T-cell (primary cell): ENCODE results near the gene CLIC4. TPM values are rescaled to one million over a fixed set of nuclear protein-coding genes. Genes with fewer than 3 reads are reported as not detected.

Experiments
- ATAC-seq, 4 experiments: fragments of 200-7000 bp in 3 of 4; fragments of 150-1000 bp in 1 of 4; cut with Tn5 transposase; replicated peaks in 1 of 4; 1 replicate in 3 of 4; 2 replicates in 1 of 4; pipeline ENCODE4 v1.10.0; 2021; ENCODE audit warnings: moderate library complexity in 3 of 4, mild to moderate bottlenecking in 2 of 4, moderate number of reproducible peaks in 1 of 4
- CTCF ChIA-PET, 2 donors: fragments of 300-600 bp; sonication (Branson Sonifier 250); formaldehyde crosslinking; loops; one replicate each; lab custom pipeline; 2022; ENCODE audit warnings: antibody characterized with exemption in 2 of 2; lab: Charles Lee
- POLR2A ChIA-PET, 2 donors: fragments of 300-600 bp; sonication (Branson Sonifier 250); formaldehyde crosslinking; loops; one replicate each; lab custom pipeline; 2022; ENCODE audit warnings: antibody characterized with exemption in 2 of 2; lab: Charles Lee
- DNase-seq, 35 experiments: peaks; one replicate each; pipeline versions ENCODE4 v3.0.0 to v3.0.0-alpha.2; 2013 to 2023
- H3K27ac ChIP-seq: one replicate; pipeline ENCODE4 v1.5.1; 2013; ENCODE audit warnings: low read length
- H3K27me3 ChIP-seq, 2 experiments: replicated peaks in 1 of 2; 1 replicate in 1 of 2; 2 replicates in 1 of 2; pipeline versions ENCODE4 v1.6.1 to v1.7.0; 2013; ENCODE audit warnings: low read length in 1 of 2, mixed read lengths in 1 of 2; ENCODE audit not compliant: control insufficient read depth in 2 of 2, insufficient read depth in 2 of 2; ENCODE audit errors: extremely low read depth in 1 of 2
- H3K36me3 ChIP-seq, 2 donors: 1 replicate in 1 of 2; 2 replicates in 1 of 2; pipeline versions ENCODE4 v1.6.1 to v1.7.0; 2013; ENCODE audit warnings: low read length in 1 of 2; ENCODE audit not compliant: control insufficient read depth in 2 of 2, insufficient read depth in 1 of 2; ENCODE audit errors: extremely low read depth in 1 of 2
- H3K4me1 ChIP-seq, 2 experiments: 1 replicate in 1 of 2; 2 replicates in 1 of 2; pipeline versions ENCODE4 v1.6.1 to v1.7.0; 2013; ENCODE audit warnings: low read length in 2 of 2, mixed read lengths in 1 of 2; ENCODE audit not compliant: insufficient read depth in 2 of 2, control insufficient read depth in 1 of 2; ENCODE audit errors: extremely low read depth in 1 of 2
- H3K4me3 ChIP-seq, 2 donors: 1 replicate in 1 of 2; 2 replicates in 1 of 2; pipeline versions ENCODE4 v1.5.1 to v1.7.0; 2013; ENCODE audit warnings: mild to moderate bottlenecking in 2 of 2, low read length in 1 of 2, moderate library complexity in 1 of 2; ENCODE audit not compliant: control insufficient read depth in 1 of 2; ENCODE audit errors: extremely low read depth in 1 of 2
- H3K9me3 ChIP-seq: 2 replicates; pipeline ENCODE4 v1.7.0; 2013
- H3K27ac Mint-ChIP-seq, 2 donors: one replicate each; pipeline ENCODE4 v1.8.0; 2020 to 2021; ENCODE audit warnings: mild to moderate bottlenecking in 2 of 2, mixed read lengths in 2 of 2
- H3K27me3 Mint-ChIP-seq, 2 donors: one replicate each; pipeline ENCODE4 v1.8.0; 2021 to 2022; ENCODE audit warnings: mixed read lengths in 2 of 2
- H3K36me3 Mint-ChIP-seq: one replicate; pipeline ENCODE4 v1.8.0; 2021; ENCODE audit warnings: mixed read lengths
- H3K4me1 Mint-ChIP-seq, 3 donors: one replicate each; pipeline ENCODE4 v1.8.0; 2020 to 2022; ENCODE audit warnings: mixed read lengths in 3 of 3, mild to moderate bottlenecking in 1 of 3
- H3K4me3 Mint-ChIP-seq, 3 donors: one replicate each; pipeline ENCODE4 v1.8.0; 2020 to 2022; ENCODE audit warnings: mild to moderate bottlenecking in 3 of 3, mixed read lengths in 3 of 3, moderate library complexity in 3 of 3
- H3K9me3 Mint-ChIP-seq, 3 donors: one replicate each; pipeline ENCODE4 v1.8.0; 2020 to 2022; ENCODE audit warnings: mixed read lengths in 3 of 3
- WGBS: methylation state at CpG from one replicate; pipeline ENCODE4 v1.1.5; 2013; ENCODE audit warnings: missing lambda C conversion rate; ENCODE audit not compliant: insufficient coverage; 5-methylcytosine and 5-hydroxymethylcytosine counted together
- total RNA-seq, 35 experiments: library from RNA in 6 of 35; stranded (reverse) in 6 of 35; fragments of 120-200 nt in 1 of 35; gene quantifications; one replicate each; pipeline versions ENCODE4 v1.2.1 to v1.2.4 and lab custom pipeline; 2013 to 2026

The CLIC4 gene
- total RNA-seq, 5 donors from 2014 or later (not counting 1 experiment from before 2014, with no cell fraction given) = 0.75 to 9.1 (median 5.5) TPM

- H3K4me3 ChIP-seq = no peak overlapping the region
- ChIA-PET POLR2A (interaction anchor here in 1 of 2 donors (0.6 kb wide), 1 partner anchor 308 kb away, joined by 3 read pairs; no protein-coding TSS in a partner anchor), CTCF (interaction anchor here in 1 of 2 donors (0.6 to 1.2 kb wide), 2 partner anchors 35 to 51 kb away, joined by 3 read pairs; no protein-coding TSS in a partner anchor)
- Mint-ChIP-seq H3K27ac (no peak overlapping the region), H3K9me3 (no peaks in the 10 kb centered on the region), H3K4me1 (peaks cover 10 to 30% (median 24%) of the 10 kb centered on the region in 3 donors), H3K4me3 (no peak overlapping the region), H3K36me3 (no peaks in the 10 kb centered on the region), H3K27me3 (peaks cover 9% of the 10 kb centered on the region in 2 donors)
- H3K36me3 ChIP-seq = no peaks in the 10 kb centered on the region
- no peak overlapping the region for H3K27ac ChIP-seq
- H3K4me1 ChIP-seq = peaks cover 5 to 6% of the 10 kb centered on the region in 2 experiments
- peaks cover 0 to 8% of the 10 kb centered on the region in 2 experiments for H3K27me3 ChIP-seq
- WGBS = 100% methylated on average over 2 of the region's 9 CpGs
- H3K9me3 ChIP-seq = no peaks in the 10 kb centered on the region
- no peak for ATAC-seq
- no peak for DNase-seq
Measured at GRCh38 chr1:24739241-24739640, 6.0 kb upstream of the CLIC4 start.

GRCh38 chr1:24742090-24742938 lies 2.9 kb upstream of the CLIC4 start:
- ChIA-PET POLR2A (no interaction called here), CTCF (interaction anchor here in 1 of 2 donors (0.5 kb wide), 1 partner anchor 256 kb away, joined by 3 read pairs; no protein-coding TSS in a partner anchor)
- no peak overlapping the region for H3K4me3 ChIP-seq

GRCh38 chr1:24743404-24744211 lies 1.6 kb upstream of the CLIC4 start:
- peak overlapping the region; percentile 41 to 80 (median 47) for H3K4me3 Mint-ChIP-seq
- peaks cover 9% of the 10 kb centered on the region in 2 donors for H3K27me3 Mint-ChIP-seq
- peaks cover 18 to 31% (median 21%) of the 10 kb centered on the region in 3 donors for H3K4me1 Mint-ChIP-seq
- H3K27ac Mint-ChIP-seq = peak overlapping the region in 1 of 2 donors; percentile 50
- Histone ChIP-seq H3K9me3 (no peaks in the 10 kb centered on the region), H3K36me3 (no peaks in the 10 kb centered on the region), H3K27me3 (peaks cover 0 to 8% of the 10 kb centered on the region in 2 experiments), H3K4me3 (no peak overlapping the region), H3K27ac (no peak overlapping the region), H3K4me1 (peaks cover 2 to 15% of the 10 kb centered on the region in 2 experiments)
- H3K9me3 Mint-ChIP-seq = no peaks in the 10 kb centered on the region
- POLR2A ChIA-PET = interaction anchor here in 1 of 2 donors (0.6 kb wide), 1 partner anchor 23 kb away, joined by 7 read pairs; no protein-coding TSS in a partner anchor
- 79% methylated on average over 4 of the region's 10 CpGs for WGBS
- DNase-seq (no peak), ATAC-seq (no peak)
- H3K36me3 Mint-ChIP-seq = no peaks in the 10 kb centered on the region
- CTCF ChIA-PET = interaction anchor here in 1 of 2 donors (0.6 kb wide), 1 partner anchor 92 kb away, joined by 3 read pairs; no protein-coding TSS in a partner anchor

More at GRCh38 chr1:24742090-24742938, 2.9 kb upstream of the CLIC4 start:
- Mint-ChIP-seq H3K27me3 (peaks cover 9% of the 10 kb centered on the region in 2 donors), H3K9me3 (no peaks in the 10 kb centered on the region), H3K4me3 (no peak overlapping the region), H3K36me3 (no peaks in the 10 kb centered on the region), H3K27ac (no peak overlapping the region), H3K4me1 (peaks cover 18 to 26% (median 21%) of the 10 kb centered on the region in 3 donors)
- 65% methylated on average over 7 of the region's 9 CpGs for WGBS
- Histone ChIP-seq H3K9me3 (no peaks in the 10 kb centered on the region), H3K4me1 (peaks cover 2 to 15% of the 10 kb centered on the region in 2 experiments), H3K36me3 (no peaks in the 10 kb centered on the region), H3K27me3 (peaks cover 0 to 8% of the 10 kb centered on the region in 2 experiments), H3K27ac (no peak overlapping the region)
- ATAC-seq (no peak), DNase-seq (no peak)

- H3K27ac ChIP-seq = no peak overlapping the region
- peaks cover 18 to 36% (median 21%) of the 10 kb centered on the region in 3 donors for H3K4me1 Mint-ChIP-seq
Measured at GRCh38 chr1:24745711-24746413, 615 bp downstream of the CLIC4 start.

GRCh38 chr1:24748191-24749121 lies 3.2 kb downstream of the CLIC4 start:
- Histone ChIP-seq H3K36me3 (no peaks in the 10 kb centered on the region), H3K27me3 (peaks cover 0 to 3% of the 10 kb centered on the region in 2 experiments), H3K4me3 (no peak overlapping the region), H3K9me3 (no peaks in the 10 kb centered on the region), H3K27ac (no peak overlapping the region), H3K4me1 (peaks cover 0 to 15% of the 10 kb centered on the region in 2 experiments)
- DNase-seq (no peak), ATAC-seq (no peak)
- H3K27ac Mint-ChIP-seq = peak overlapping the region in 1 of 2 donors; percentile 59
- peak overlapping the region in 1 of 3 donors; percentile 13 for H3K4me3 Mint-ChIP-seq
- POLR2A ChIA-PET = interaction anchor here in 1 of 2 donors (0.7 kb wide), 1 partner anchor 444 kb away, joined by 4 read pairs; no protein-coding TSS in a partner anchor
- H3K4me1 Mint-ChIP-seq = peaks cover 7 to 25% (median 15%) of the 10 kb centered on the region in 3 donors
- 92% methylated on average over 10 of the region's 14 CpGs for WGBS
- no peaks in the 10 kb centered on the region for H3K27me3 Mint-ChIP-seq
- CTCF ChIA-PET = interaction anchor here (0.6 kb wide), 3 partner anchors 178 to 1215 kb away, joined by 3 to 4 read pairs (median 3); no protein-coding TSS in a partner anchor
- no peaks in the 10 kb centered on the region for H3K9me3 Mint-ChIP-seq
- no peaks in the 10 kb centered on the region for H3K36me3 Mint-ChIP-seq

More at GRCh38 chr1:24745711-24746413, 615 bp downstream of the CLIC4 start:
- Mint-ChIP-seq H3K27ac (no peak overlapping the region), H3K36me3 (no peaks in the 10 kb centered on the region), H3K27me3 (peaks cover 9% of the 10 kb centered on the region in 2 donors), H3K9me3 (no peaks in the 10 kb centered on the region), H3K4me3 (peak overlapping the region; percentile 79 to 85 (median 82))
- DNase-seq (peak in 2 of 35 experiments; percentile 12 to 40), ATAC-seq (peak in 2 of 4 experiments; percentile 3 to 5)
- Histone ChIP-seq H3K36me3 (no peaks in the 10 kb centered on the region), H3K4me3 (peak overlapping the region; percentile 63 to 72), H3K27me3 (peaks cover 0 to 4% of the 10 kb centered on the region in 2 experiments), H3K4me1 (peaks cover 2 to 15% of the 10 kb centered on the region in 2 experiments), H3K9me3 (no peaks in the 10 kb centered on the region)
- WGBS = 1% methylated on average over 63 of the region's 70 CpGs
- CTCF ChIA-PET = interaction anchor here in 1 of 2 donors (2.1 kb wide), 1 partner anchor 85 kb away, joined by 7 read pairs; no protein-coding TSS in a partner anchor
- POLR2A ChIA-PET = interaction anchor here in 1 of 2 donors (0.6 to 0.7 kb wide), 3 partner anchors 189 to 774 kb away, joined by 3 read pairs; no protein-coding TSS in a partner anchor
